LoVo (cell line): ENCODE data around the gene FAM83F.
A peak's percentile ranks its signal among the peaks of the same experiment; 100 is the strongest.

Experiments used
- DNase-seq: peaks from one replicate; pipeline ENCODE4 v3.0.0-alpha.2; 2016; ENCODE audit warnings: low spot score

FAM83F gene

DNA sequence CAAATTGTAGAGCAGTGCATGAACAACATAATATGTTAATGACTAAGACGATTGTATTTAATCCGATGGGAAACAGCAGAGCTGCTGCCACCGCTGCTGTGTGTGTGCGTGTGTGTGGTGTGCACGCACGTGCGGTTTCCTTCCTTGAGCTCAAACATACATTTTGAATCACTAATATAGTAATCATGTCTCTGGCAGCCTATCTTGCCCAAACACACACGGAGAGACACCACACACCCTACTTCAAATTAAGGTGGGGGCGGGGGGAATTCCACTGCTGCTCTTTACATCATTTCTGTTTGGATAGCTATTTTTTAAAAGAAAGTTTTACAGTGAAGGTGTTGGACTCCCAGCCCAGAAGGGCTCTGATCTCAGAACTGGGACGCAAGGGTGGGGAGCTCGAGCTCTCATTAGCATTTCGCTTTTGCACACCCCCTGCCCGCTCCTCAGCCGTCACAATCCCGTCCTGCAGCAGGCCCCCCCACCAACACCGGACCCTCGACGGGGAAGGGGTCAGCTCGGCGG, 651 bp upstream of the FAM83F start:
- no peak for DNase-seq

DNA sequence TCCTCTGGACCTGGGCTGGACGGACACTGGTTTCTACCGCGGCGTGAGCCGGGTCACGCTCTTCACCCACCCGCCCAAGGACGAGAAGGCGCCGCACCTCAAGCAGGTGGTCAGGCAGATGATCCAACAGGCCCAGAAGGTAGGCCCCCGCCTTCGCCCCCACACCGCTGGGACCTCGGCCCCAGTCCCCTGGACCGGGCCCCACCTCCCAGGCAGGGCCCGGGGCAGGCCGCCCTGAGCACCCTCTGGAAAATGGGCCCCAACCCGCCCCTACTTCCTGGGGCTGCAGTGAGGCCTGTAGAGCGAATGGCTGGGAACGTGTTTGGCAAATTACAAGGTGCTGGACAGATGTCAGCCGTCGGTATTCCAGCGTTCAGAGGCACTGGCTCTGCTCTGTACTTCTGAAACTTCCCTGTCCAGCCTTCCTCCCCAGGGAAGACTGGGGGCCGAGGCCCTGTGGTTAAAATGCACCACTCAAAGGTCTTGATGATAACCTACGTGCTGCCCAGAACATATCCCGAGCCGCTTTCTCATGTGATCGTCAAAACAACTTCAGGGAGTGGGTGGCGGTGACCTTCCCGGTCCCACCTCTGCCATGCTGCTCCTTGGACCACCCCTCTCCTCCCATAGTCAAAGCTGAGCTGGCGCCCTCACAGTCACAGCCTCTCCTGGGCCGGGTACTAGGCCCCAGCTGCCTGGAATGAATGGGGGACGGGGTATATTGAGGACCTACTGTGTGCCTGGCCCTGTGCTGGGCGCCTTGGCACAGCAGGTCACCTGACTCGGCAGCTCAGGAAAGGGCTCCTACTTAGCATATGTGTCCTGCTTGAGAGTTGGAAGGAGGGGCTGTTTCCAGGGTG, 869 bp downstream of the FAM83F start:
- DNase-seq = no peak

DNA sequence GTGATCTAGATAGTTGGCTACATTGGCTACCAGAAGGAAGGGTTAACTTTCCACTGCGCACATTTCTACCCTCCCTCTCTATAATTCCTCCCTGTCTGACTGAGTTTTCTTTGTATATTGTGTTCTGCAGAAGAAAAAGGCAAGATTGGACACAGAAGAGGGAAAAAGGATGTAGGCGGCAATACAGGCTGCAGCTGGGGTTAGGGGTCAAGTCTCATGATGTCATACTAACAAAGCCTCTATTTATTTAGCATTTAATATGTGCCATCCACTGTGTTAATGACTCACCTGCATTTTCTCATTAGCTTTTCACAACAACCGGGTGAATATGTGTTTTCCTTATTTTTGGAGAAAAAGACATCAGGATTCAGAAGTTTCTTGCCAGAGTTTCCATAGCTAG, 2.0 kb downstream of the FAM83F start:
- DNase-seq = no peak

DNA sequence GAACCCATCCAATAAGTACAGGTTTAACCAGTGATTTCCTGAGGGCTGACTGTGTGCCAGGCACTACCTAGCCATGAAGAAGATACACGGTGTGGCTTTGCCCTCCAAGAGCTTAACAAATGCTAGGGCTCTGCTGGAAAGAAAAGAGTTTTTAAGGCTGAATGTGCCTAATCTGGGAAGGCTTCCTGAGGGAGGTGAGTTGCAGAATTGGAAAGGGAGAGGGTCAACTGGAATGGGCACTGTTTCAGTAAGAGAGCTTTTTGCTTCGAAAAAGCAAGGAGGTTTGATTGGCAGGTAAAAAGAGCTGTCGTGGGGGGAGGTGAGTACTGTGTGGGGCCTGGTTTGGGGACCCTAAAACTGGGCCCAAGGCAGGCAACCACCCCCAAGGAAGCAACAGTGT, 2.7 kb downstream of the FAM83F start:
- no peak for DNase-seq

DNA sequence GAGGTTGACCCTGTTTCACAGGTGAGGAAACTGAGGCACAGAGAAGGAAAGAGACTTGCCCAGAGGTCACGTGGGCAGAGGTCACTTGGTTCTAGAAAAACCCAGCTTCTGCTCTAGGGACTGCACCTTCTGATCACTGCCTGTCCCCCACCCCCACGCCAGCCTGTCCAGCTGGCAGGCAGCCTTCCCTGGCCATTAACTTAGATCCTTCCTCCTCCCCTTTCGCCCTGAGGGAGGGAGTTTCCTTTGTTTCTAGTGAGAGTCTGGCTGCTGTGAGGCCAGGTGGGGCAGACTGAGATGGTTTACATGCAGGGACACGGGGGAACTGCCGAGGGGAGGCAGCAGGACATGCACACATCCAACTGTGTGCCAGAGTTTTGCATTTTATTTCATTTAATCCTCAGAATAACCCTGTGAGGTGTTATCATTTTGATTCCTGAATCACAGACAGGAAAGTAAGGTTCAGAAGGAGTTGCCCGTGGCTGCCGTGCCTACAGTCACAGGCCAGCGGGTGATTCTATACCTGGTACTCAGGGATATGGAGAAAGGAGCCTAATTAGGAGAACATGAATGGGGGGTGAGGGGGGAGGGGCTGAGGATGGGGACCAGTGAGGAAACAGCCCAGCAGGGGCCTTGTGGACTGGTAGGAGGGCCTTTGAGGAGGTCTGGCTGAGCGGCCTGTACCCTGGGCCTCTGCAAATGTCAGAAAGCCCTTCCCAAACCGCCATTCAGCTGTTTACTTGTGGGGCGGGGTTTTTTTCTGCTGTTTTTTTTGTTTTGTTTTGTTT, 3.4 kb downstream of the FAM83F start:
- no peak for DNase-seq

GRCh38 chr22:39999144-39999757, 4.5 kb downstream of the FAM83F start:
- DNase-seq = peak; percentile 43

- no peak for DNase-seq
Measured at GRCh38 chr22:40000171-40000570, 5.4 kb downstream of the FAM83F start.

DNA sequence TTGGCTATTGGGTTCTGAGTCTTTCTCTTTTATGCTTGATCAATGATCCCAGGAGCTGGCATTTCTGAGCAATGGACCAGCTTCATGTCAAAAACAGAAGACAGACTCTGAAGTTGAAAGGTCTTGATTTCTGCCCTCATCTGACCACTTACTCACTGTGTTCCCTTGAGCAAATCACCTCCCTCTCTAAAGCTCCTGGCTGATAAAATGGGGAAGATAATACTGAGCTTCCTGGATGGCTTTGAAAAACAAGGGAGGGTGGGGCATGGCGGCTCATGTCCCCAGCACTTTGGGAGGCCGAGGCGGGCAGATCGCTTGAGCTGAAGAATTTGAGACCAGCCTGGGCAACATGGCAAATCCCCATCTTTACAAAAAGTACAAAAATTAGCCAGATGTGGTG, 6.4 kb downstream of the FAM83F start:
- DNase-seq = no peak

DNA sequence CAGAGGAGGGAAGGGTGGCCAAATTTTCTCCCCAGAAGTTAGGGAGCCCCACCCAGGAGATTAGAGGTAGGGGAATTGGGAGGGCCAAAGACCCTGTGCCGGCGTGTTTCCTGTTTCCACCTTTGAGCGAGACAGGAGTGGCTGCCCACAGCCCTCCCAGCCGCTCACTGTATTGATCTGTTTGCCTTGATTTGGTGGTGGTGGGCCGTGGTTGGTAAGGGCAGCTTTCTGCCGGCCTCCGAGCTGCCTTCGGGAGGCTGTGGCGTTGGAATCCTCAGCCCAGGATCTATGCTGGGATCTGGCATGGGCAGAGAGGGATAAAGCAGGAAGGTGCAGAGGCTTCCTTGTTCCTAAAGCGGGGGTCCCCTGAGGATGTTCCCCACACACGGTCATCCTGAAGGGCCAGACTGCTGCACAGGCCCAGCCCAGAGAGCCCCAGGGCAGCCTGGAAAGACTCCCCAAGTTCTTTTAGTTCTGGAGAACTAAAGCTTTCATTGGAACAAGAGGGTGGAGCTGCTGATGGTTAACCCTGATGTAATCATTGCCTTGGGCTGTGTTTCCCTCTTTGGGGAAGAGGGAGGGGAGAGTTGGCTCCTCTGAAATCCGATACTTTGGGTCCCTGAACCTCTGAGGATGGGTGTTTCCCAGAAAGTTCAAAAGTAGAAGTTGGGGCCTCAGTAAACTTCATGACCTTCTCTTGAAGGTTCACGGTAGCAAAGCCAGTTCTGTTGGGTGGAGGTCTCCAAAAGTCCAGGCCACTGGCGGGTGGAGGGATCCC, 7.2 kb downstream of the FAM83F start:
- DNase-seq = no peak

DNA sequence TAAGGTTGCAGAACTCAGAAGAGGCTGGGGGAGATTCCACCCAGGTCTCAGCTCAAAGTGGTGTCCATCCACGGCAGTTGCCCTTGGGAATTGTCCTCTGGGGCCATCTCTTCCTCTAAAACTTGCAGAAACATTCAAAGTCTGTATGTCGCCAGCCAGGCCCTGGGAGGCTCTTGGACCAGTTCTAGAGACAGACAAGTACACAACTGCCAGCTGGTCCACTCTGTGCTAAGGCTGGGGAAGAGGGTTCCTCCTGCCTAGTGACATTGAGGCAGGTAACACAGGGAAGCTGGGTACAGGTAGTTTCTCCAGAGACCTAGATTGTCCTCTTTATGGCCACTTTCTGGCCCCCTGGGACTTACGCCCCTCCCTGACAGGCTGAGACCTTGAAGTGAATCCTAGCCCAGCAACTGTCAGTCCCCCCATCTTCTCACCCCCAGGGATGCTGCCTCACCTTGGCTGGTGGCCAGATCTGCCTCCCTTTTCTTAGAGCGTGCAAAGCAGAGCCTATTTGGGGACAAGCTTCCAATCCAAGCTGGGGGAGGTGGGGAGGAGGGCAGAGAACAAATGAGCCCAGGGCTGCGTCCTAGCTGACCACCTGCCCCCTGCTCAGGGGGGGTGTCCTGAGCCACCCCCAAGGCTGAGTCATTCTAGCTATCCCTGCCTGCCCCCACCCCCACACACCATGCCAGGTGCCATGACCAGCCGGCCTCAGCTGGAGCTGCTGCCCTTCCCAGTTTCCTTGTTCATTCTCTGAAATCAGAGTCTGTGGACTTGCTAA, 8.4 kb downstream of the FAM83F start:
- DNase-seq = no peak

- no peak for DNase-seq
Measured at GRCh38 chr22:40004836-40005235, 10.1 kb downstream of the FAM83F start.

- DNase-seq = no peak
Measured at GRCh38 chr22:40006641-40007040, 11.9 kb downstream of the FAM83F start.

DNA sequence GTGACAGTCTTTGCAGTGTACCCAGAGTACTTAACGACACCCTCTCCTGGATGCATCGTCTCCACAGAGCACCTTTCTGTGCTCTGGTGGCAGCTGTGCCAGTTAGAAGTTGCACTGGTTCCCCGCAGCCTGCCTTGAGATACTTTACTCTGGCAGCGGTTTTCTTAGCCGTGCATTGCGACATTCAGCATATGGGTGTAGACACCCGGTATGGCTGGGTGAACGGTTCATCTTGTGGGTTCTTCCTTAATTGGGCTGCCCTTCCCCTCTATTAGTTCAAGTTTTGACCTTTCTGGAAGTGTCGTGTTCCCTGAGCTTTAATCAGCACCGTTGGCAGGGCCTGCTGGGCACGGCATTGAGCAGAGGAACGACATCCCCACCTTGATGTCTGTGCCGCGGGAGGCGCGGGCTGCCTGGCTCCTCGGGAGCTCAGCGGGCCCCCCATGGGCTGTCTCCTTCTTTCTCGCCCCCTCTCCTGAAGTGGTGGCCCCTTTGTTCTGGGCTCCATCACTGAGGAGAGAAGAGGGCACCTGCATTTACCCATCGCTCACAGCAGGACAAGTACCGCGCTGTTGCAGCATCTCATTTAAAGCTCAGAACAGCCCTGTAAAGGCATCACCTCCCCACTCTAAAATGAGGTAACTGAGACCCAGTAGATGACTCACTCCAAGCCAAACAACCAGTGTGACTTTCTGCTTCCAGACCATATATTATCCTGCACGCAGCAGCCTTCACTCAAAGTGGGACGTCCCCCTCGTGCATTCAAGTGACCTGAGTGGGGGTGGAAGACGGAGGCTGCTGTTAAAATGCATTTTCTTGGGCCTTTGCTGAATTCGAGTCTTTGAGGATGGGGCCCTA, 13.3 kb downstream of the FAM83F start:
- no peak for DNase-seq

DNA sequence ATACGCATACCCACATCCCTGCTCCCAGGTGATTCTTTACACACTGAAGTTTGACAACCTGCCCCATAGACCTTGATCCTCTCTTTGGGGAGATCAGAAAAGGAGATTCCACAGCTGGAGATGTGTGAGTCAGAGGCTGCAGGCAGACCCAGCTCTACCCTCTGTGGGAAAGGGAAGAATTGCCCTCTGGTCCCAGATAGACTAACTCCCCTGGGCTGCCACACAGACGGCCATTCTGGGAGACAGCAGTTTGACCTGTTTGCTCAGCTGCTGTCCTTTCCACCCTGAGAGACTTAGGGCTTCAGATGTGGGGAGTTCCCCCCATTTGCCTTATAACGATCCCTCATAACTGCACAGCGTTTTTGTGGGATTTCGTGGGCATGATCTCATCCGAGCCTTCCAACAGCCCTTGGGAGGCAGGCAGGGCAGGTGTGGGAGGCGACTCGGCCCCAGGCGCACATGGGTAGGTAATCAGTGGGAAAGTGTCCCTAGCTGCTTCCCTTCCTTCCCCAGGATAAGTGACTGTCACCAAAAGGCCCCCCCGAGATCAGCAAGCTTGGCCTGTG, 14.1 kb downstream of the FAM83F start:
- DNase-seq = no peak

- no peak for DNase-seq
Measured at GRCh38 chr22:40009292-40009774, 14.6 kb downstream of the FAM83F start.

DNA sequence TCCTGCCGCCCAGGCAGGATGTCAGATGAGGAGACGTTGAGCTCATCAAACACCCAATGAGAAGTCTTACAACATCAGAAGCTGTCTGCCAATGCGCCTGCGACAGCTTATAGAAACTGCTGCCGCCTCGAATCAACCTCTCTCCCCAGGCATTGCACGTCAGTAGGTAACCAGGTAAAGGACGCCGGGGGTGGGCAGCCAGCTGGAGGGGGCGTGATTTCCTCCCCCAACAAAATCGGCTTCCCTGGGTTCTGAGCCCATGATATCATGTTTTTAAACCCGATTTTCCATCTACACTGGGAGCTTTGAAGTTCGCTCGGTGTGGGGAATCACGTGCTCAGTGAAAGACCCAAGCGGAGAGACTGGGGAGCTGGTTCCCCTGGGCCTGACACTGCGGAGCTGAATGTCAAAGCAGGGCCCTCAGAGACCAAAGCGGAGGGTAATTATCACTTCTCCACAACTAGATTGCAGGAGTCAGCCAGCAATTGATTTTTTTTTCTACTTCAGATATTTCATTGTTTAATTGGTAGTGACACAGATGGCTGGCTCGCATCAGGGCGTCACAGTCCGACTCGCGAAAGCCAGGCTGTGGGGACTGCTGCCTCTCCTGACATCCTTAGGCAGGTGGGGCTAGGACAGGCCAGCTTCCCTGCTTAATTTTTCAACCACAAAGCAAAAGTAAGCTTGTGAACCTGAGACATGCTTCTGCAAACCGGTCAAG, 15.4 kb downstream of the FAM83F start:
- no peak for DNase-seq

- no peak for DNase-seq
Measured at GRCh38 chr22:40010746-40011145, 16.0 kb downstream of the FAM83F start.

- DNase-seq = peak; percentile 60
Measured at GRCh38 chr22:40014667-40015248, 20.0 kb downstream of the FAM83F start.
